Activated T-helper 2 cell treated with anti-CD3 and anti-CD28 coated beads, Interferon-gamma antibody, Interleukin-2, Interleukin-4, amounts not matched to agents 10 μg/mL and 5 μg/mL and 100 μg/mL, durations not matched to agents 14 hours and 24 hours and 36 hours (primary cell): ENCODE data around the gene RAMAC. TPM values are rescaled to one million over a fixed set of nuclear protein-coding genes. Genes with fewer than 3 reads are reported as not detected.

Experiments
- DNase-seq: peaks from one replicate; pipeline ENCODE4 v3.0.0; 2021; ENCODE audit warnings: low spot score
- H3K27ac Mint-ChIP-seq: one replicate; pipeline ENCODE4 v1.8.0; 2021; ENCODE audit warnings: mixed read lengths
- H3K27me3 Mint-ChIP-seq: one replicate; pipeline ENCODE4 v1.8.0; 2021; ENCODE audit warnings: low read depth, mixed read lengths
- H3K36me3 Mint-ChIP-seq: one replicate; pipeline ENCODE4 v1.8.0; 2021; ENCODE audit warnings: low read depth, mixed read lengths
- H3K4me1 Mint-ChIP-seq: one replicate; pipeline ENCODE4 v1.8.0; 2021; ENCODE audit warnings: low read depth, mixed read lengths
- H3K4me3 Mint-ChIP-seq: one replicate; pipeline ENCODE4 v1.8.0; 2021; ENCODE audit warnings: low read depth, mild to moderate bottlenecking, moderate library complexity, mixed read lengths
- H3K9me3 Mint-ChIP-seq: one replicate; pipeline ENCODE4 v1.8.0; 2021; ENCODE audit warnings: mixed read lengths
- intact Hi-C: fragments of 100-400 bp; cut with micrococcal nuclease; formaldehyde crosslinking; loops from one replicate; pipeline ENCODE4 v1.15.1; 2023
- total RNA-seq: library from RNA; stranded (reverse); gene quantifications from 2 replicates; pipeline ENCODE4 v1.2.3, GENCODE V29; 2022

The RAMAC gene
- total RNA-seq, 1 donor from 2014 or later = 21.2 TPM

DNA sequence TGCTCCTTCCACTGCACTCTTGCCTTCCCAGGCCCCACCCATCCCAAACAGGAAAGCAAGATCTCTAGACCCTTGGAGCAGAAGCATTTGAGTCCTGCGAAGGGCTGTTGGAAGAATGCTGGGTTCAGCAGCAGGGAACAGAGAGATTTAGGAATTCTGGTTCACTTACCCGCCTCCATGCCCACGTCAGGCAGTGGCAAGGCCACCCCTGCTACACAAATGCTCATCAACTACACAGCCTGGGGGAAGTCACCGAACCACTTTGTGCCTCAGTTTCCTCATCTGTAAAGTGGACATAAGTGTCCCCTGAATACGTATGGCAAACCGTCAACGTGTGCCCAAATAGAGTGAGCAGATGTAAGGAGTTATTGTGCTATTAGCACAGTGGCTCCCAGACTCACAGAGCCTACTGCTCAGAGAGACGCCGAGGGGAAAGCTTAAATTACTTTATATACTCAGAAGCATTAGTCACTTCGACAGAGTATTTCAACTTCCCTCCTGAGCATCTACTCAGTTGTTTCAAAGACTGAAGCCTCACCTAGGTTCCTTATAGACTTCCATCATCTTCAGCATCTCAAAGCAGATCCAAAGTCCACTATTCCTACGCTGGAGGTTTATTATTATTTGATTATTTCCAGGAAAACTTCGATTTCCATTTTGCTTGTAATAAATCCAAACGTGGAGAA, 34.4 kb upstream of the RAMAC start:
- DNase-seq = no peak
- no peak overlapping the region for H3K4me3 Mint-ChIP-seq
- H3K27me3 Mint-ChIP-seq = peaks cover 4% of the 10 kb centered on the region
- H3K4me1 Mint-ChIP-seq = peaks cover 13% of the 10 kb centered on the region
- peaks cover 14% of the 10 kb centered on the region for H3K36me3 Mint-ChIP-seq
- intact Hi-C loops = loop anchor here (1.0 to 2.0 kb wide), 4 partner anchors 15 to 140 kb away; partner anchors contain the start of gene RAMAC
- H3K27ac Mint-ChIP-seq = no peak overlapping the region
- H3K9me3 Mint-ChIP-seq = no peaks in the 10 kb centered on the region

DNA sequence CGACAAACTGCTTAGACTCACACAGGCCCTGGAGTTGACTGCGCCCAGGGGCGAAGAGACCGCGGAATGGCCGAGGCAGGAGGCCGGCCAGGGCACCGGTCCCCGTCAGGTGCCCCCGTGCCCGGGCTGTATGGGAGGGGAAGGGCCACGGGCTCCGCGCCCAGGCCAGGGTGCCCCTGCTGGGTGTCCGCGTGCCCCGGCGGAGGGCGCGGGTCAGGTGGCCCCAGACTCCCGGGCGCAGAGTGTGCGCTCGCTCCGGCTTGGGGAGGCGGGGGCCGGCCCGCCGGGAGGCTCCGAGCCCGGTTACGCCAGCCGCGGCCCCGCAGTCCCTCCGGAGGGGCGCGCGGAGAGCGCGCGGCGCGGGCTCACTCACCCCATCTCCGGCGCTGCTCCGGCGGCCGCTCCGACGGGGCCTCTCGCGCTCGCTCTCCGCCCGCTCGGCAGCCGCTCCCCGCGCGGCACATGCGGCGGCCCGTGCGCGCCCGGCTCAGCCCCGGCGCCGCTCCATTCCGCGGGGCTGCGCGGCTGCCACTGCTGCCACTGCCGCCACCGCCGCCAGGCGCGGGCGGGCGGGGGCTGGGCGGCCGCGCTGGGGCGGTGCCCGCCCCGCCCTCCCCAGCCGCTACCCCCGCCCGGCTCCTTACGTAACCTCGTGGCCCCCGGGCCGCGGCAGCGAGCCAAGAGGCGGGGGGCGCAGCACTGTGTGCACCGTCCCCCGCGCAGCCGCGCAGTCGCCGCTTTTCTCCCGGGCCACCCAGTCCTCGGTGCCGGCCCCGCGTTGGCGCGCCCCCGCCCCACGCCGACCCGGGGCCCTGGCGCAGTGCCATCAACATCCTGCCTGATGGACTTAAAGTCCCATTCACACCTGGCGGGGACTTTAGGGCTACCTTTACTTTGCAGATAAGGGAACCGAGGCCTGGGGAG, 33.6 kb upstream of the RAMAC start, which contains the start of gene HOMER2:
Gene HOMER2 (minus strand): TSS at position 563 of the 924 bp plus-strand sequence. CDS start 185 bp downstream, at position 378.
- H3K9me3 Mint-ChIP-seq = no peaks in the 10 kb centered on the region
- H3K27ac Mint-ChIP-seq = no peak within 1 kb of the TSS
- peak within 1 kb of the TSS; percentile 63 for H3K4me3 Mint-ChIP-seq
- peak; percentile 16 for DNase-seq
- H3K27me3 Mint-ChIP-seq = peaks cover 2% of the 10 kb centered on the region
- peaks cover 6% of the 10 kb centered on the region for H3K4me1 Mint-ChIP-seq
- H3K36me3 Mint-ChIP-seq = peaks cover 8% of the 10 kb centered on the region
- intact Hi-C loops = no loop called here

DNA sequence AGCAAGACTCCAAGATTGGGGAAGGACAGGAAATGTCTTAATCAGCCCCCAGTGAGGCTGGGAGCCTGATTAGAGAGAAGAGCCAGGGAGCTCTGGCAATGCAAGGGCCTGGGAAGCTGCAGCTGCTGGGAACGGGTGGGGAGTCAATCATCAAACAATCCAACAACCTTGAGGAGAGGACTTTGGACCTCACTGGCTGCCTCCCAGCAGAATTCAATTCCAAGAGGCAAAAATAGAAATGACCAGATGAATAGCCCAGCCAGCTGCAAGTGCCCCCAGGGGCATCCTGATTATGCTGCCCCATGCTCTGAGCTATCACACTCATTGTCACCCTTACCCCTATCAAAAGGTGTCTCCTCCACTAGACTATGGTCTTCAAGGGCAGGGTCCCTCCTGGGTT, 27.4 kb upstream of the RAMAC start:
- peaks cover 18% of the 10 kb centered on the region for H3K27me3 Mint-ChIP-seq
- H3K27ac Mint-ChIP-seq = no peak overlapping the region
- no peaks in the 10 kb centered on the region for H3K36me3 Mint-ChIP-seq
- intact Hi-C loops = no loop called here
- H3K4me3 Mint-ChIP-seq = no peak overlapping the region
- no peaks in the 10 kb centered on the region for H3K9me3 Mint-ChIP-seq
- no peak for DNase-seq
- H3K4me1 Mint-ChIP-seq = no peaks in the 10 kb centered on the region

DNA sequence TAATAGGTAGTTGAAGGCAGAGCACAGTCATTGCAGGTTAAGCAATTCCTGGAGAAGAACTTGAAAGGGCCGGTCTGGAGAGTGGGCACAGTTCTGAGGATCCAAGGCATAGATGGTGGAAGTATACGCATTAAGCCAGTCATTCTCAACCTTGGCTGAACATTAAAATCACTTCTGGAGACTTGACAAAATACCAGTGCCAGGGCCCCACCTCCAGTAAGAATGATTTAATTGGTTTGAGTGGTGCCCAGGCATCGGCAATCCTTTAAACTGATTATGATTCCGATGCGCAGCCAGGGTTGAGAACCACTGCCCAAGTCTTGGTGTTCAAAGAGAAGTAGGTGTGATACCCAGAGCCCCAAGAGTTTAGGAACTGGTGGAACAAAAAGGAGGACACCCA, 26.6 kb upstream of the RAMAC start:
- H3K4me1 Mint-ChIP-seq = no peaks in the 10 kb centered on the region
- DNase-seq = no peak
- H3K27me3 Mint-ChIP-seq = peaks cover 18% of the 10 kb centered on the region
- no peaks in the 10 kb centered on the region for H3K36me3 Mint-ChIP-seq
- intact Hi-C loops = no loop called here
- no peak overlapping the region for H3K4me3 Mint-ChIP-seq
- H3K9me3 Mint-ChIP-seq = no peaks in the 10 kb centered on the region
- no peak overlapping the region for H3K27ac Mint-ChIP-seq

DNA sequence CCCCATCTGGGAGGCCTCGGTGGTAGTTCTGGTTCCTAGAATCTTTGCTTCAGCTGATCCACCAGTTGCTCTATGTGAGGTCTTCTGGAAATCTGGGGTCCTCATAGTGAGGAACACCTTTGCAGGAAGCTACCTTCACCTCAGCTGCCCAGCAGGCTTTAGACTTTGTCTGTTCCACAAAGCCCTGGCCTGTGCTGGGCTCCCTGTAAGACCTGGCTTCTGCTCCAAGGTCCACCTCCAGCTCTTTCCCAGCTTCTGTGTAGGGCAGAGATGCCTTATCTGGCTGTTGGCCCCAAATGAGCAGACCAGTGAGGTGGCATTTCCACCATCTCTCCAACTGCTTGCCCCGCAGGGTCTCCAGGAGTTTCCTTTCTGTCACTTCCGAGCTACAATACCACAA, 25.2 kb upstream of the RAMAC start:
- Mint-ChIP-seq H3K4me3 (no peak overlapping the region), H3K36me3 (no peaks in the 10 kb centered on the region), H3K27me3 (peaks cover 18% of the 10 kb centered on the region), H3K4me1 (peaks cover 2% of the 10 kb centered on the region), H3K9me3 (no peaks in the 10 kb centered on the region), H3K27ac (no peak overlapping the region)
- no peak for DNase-seq
- intact Hi-C loops = no loop called here

DNA sequence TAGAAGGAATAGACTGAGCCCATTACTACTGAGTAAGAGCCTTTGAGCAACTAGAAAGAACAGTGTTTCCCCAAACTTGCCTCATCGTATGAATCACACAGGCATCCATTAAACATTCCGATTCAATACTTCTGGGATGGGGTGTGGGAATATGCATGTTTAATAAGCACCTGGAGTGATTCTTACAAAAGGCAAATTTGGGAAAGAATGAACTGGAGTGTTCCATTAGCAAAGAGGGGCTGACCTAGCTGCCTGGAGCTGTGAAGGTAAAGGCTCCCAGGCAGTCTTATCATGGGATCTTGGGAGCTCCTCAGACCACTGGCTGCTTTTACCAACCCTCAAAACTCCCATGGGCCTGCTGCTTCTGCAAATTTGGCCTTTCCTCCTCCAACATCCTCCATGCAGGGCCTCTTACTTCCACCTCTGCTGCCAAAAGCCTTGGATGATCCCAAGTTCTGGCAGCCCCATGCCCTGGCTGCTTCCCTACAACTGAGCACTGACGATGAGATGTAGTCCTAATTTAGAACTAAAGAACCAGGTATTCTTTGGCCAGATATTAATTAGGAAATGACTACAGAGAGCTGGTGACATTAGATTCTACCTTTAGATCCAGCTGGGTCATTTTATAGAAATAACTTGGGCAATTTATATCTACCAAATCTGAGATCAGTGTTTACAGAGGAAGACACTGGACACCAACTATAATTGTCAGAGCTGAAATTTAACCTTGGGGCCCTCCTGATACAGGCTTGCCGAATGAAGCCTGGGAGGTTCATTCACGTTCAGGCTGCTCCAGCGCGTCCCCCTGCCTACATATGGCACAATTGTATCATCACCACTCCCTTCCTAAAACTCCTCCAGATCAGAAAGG, 22.3 kb upstream of the RAMAC start:
- no peak for DNase-seq
- H3K27me3 Mint-ChIP-seq = peaks cover 18% of the 10 kb centered on the region
- no peak overlapping the region for H3K4me3 Mint-ChIP-seq
- H3K27ac Mint-ChIP-seq = no peak overlapping the region
- H3K9me3 Mint-ChIP-seq = no peaks in the 10 kb centered on the region
- H3K36me3 Mint-ChIP-seq = no peaks in the 10 kb centered on the region
- H3K4me1 Mint-ChIP-seq = peaks cover 22% of the 10 kb centered on the region
- intact Hi-C loops = no loop called here

DNA sequence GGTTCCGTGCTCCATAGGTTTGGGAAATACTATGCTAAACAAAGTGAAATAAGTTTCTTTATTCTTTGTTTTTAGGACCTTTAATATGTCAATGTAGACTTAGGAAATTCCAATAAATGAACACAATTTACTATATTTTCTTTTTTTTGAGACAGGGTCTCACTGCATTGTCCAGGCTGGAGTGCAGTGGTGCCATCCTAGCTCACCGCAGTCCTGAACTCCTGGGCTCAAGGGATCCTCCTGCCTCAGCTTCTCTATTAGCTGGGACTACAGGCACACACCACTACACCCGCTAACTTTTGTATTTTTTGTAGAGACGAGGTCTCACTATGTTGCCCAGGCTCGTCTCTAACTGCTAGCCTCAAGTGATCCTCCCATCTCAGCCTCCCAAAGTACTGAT, 21.1 kb upstream of the RAMAC start:
- Mint-ChIP-seq H3K9me3 (no peaks in the 10 kb centered on the region), H3K4me3 (no peak overlapping the region), H3K4me1 (peaks cover 25% of the 10 kb centered on the region), H3K27ac (no peak overlapping the region), H3K36me3 (no peaks in the 10 kb centered on the region), H3K27me3 (peaks cover 20% of the 10 kb centered on the region)
- no peak for DNase-seq
- intact Hi-C loops = loop anchor here (5.0 kb wide), 2 partner anchors 133 to 153 kb away; no protein-coding TSS in a partner anchor

DNA sequence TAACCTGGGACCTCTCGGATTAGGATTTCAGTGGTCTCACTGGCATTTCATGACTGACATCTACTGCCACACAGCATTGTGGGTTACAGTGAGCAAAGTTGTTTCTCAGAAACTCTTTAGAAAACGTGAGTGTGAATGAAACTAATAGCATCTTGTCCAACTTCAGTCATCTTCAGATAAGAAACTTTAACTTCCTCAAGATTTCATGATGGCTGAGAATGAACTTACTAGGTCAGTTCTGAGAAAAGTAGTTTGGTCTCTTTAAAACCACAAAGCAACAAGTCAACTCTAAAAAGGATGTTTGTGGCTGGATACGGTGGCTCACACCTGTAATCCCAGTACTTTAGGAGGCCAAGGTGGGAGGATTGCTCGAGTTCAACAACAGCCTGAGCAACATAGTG, 19.3 kb upstream of the RAMAC start:
- Mint-ChIP-seq H3K27ac (no peak overlapping the region), H3K27me3 (peaks cover 10% of the 10 kb centered on the region), H3K36me3 (no peaks in the 10 kb centered on the region), H3K4me1 (peaks cover 30% of the 10 kb centered on the region), H3K4me3 (no peak overlapping the region), H3K9me3 (no peaks in the 10 kb centered on the region)
- intact Hi-C loops = loop anchor here (1.0 to 5.0 kb wide), 4 partner anchors 16 to 233 kb away; no protein-coding TSS in a partner anchor
- DNase-seq = peak; percentile 20

DNA sequence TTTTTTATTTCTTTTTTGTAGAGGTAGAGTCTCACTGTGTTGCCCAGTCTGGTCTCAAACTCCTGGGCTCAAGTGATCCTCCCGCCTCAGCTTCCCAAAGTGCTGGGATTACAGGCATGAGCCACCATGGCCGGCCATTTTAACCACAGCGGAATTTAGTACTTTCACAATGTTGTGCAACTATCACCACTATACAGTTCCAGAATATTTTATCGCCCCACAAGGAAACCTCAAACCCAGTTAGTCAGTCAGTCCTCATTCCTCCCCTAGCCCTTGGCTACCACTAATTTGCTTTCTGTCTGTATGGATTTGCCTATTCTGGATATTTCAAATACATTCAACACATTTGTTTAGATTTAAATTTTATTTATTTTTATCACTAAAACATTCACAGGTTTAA, 17.9 kb upstream of the RAMAC start:
- H3K4me3 Mint-ChIP-seq = no peak overlapping the region
- intact Hi-C loops = loop anchor here (5.0 kb wide), 2 partner anchors 136 to 156 kb away; no protein-coding TSS in a partner anchor
- DNase-seq = no peak
- H3K36me3 Mint-ChIP-seq = no peaks in the 10 kb centered on the region
- no peaks in the 10 kb centered on the region for H3K9me3 Mint-ChIP-seq
- H3K4me1 Mint-ChIP-seq = peaks cover 35% of the 10 kb centered on the region
- H3K27me3 Mint-ChIP-seq = peaks cover 14% of the 10 kb centered on the region
- no peak overlapping the region for H3K27ac Mint-ChIP-seq

DNA sequence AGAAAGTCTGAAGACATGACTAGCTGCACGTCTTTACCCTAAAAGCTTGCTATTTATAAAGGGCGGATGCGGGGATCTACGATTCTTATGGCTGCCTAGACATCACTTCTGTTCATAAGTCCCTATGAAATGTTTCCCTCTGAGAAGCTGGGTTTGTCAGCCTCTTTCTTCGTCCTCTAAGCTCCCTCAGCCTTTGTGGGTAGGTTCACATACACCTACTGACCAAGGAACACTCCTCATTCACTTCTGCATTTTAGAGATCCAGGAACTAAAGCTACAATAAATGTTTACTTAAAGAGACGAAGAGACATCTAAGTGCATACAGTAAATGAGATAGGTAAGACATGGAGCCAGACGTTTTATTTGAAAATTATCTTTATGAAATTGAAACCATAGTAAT, 16.7 kb upstream of the RAMAC start:
- intact Hi-C loops = loop anchor here (5.0 kb wide), 2 partner anchors 137 to 157 kb away; no protein-coding TSS in a partner anchor
- no peak overlapping the region for H3K27ac Mint-ChIP-seq

DNA sequence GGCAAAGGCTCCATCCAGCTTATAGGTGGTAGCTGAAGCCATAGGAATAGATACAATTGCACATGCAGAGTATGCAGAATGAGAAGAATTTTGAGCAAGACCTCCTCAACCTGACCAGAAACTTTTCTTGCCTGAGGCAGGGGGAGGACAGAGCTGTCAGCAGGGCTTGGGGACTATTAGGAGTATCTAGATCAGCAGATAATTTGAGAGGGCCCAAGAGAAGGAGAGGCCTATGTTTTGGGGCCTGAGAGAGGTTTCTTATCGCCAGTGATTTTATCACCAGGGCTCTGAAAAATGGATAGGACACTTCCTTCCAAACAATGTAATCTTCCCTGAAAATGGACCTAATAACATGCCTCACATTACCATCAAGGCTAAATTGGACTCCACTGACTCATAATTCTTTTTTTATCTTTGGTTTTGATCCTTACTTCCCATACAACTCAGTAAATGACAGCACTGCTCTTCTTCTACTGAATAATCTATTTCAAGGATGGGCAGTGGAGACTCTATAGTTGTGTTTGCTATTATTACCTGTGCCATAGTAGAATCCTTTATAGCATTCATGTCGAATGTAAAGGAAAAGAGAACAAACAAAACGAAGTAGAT, 15.8 kb upstream of the RAMAC start:
- intact Hi-C loops = no loop called here
- DNase-seq = no peak
- Mint-ChIP-seq H3K4me1 (peaks cover 36% of the 10 kb centered on the region), H3K27me3 (peaks cover 16% of the 10 kb centered on the region), H3K27ac (no peak overlapping the region), H3K9me3 (no peaks in the 10 kb centered on the region), H3K36me3 (no peaks in the 10 kb centered on the region), H3K4me3 (no peak overlapping the region)

More for the DNA sequence above, 16.7 kb upstream of the RAMAC start:
- no peak for DNase-seq
- Mint-ChIP-seq H3K36me3 (no peaks in the 10 kb centered on the region), H3K4me3 (no peak overlapping the region), H3K9me3 (no peaks in the 10 kb centered on the region), H3K27me3 (peaks cover 14% of the 10 kb centered on the region), H3K4me1 (peaks cover 36% of the 10 kb centered on the region)

DNA sequence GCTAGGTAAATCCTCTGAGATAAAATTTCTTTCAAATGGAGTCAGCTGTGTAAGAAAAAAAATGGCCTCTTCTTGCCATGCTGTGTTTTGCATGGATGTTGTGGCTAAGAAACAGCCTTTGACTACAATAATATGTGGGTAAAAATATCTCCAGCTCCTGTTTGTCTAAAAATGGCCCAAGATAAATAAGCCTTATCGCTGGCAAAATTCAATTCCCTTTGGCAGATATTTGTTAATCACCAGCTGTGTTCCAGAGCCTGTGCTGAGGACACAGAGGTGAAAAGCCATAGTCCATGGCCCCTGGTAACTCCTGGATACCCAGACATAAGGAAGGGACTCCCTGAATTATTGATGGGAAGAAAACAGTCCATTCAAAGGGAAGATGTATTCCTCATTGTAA, 15.3 kb upstream of the RAMAC start:
- Mint-ChIP-seq H3K9me3 (no peaks in the 10 kb centered on the region), H3K36me3 (no peaks in the 10 kb centered on the region), H3K4me1 (peaks cover 35% of the 10 kb centered on the region), H3K4me3 (no peak overlapping the region), H3K27ac (no peak overlapping the region), H3K27me3 (peaks cover 20% of the 10 kb centered on the region)
- no peak for DNase-seq
- intact Hi-C loops = no loop called here
